Measurements from ENCODE around the gene CDH1.

Gene CDH1

DNA sequence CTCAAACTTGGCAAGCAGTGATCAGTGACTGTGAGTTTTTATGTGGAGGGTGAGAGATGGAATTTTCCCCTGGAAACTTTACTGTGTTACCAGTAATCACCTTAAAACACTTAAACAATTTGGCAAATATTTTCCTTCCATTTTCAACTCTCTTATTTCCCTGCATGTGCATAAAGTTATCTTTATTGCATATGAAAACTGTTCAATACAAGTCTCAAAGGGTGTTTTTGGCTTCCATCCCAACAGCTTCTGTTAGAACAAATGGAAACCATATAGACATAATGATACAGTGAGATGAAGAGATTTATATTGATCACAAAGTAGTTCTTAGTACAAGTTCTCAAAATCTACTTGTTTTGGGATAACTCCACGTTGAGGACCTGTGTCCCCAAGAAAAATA, 69.9 kb downstream of the CDH1 start:
- no peak overlapping the region for H3K27ac ChIP-seq
- TF ChIP-seq, protein P1, sequence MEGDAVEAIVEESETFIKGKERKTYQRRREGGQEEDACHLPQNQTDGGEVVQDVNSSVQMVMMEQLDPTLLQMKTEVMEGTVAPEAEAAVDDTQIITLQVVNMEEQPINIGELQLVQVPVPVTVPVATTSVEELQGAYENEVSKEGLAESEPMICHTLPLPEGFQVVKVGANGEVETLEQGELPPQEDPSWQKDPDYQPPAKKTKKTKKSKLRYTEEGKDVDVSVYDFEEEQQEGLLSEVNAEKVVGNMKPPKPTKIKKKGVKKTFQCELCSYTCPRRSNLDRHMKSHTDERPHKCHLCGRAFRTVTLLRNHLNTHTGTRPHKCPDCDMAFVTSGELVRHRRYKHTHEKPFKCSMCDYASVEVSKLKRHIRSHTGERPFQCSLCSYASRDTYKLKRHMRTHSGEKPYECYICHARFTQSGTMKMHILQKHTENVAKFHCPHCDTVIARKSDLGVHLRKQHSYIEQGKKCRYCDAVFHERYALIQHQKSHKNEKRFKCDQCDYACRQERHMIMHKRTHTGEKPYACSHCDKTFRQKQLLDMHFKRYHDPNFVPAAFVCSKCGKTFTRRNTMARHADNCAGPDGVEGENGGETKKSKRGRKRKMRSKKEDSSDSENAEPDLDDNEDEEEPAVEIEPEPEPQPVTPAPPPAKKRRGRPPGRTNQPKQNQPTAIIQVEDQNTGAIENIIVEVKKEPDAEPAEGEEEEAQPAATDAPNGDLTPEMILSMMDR (conservative IDR thresholded peaks at IDR 0.05): no peak
- no peak for TF ChIP-seq ZFX (IDR thresholded peaks at IDR 0.05)

DNA sequence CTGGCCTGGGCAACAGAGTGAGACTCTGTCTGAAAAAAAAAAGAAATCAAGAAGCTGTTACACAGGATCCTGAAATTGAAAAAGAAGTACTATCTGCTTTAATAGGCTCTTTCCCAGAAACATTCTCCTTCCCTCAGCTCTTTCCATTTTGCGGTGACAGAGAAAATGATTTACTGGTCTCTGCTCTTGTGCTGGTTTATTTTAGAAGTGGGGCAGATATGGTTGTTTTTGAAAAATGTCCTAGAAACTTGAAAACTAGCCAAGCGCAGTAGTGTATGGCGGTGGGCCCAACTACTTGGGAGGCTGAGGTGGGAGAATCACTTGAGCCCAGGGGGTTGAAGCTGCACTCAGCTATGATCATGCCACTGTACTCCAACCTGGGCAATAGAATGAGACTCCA, 77.4 kb downstream of the CDH1 start:
- no peak overlapping the region for H3K27ac ChIP-seq
- no peak for TF ChIP-seq ZFX (IDR thresholded peaks at IDR 0.05)
- TF ChIP-seq, protein P1 (conservative IDR thresholded peaks at IDR 0.05): no peak

DNA sequence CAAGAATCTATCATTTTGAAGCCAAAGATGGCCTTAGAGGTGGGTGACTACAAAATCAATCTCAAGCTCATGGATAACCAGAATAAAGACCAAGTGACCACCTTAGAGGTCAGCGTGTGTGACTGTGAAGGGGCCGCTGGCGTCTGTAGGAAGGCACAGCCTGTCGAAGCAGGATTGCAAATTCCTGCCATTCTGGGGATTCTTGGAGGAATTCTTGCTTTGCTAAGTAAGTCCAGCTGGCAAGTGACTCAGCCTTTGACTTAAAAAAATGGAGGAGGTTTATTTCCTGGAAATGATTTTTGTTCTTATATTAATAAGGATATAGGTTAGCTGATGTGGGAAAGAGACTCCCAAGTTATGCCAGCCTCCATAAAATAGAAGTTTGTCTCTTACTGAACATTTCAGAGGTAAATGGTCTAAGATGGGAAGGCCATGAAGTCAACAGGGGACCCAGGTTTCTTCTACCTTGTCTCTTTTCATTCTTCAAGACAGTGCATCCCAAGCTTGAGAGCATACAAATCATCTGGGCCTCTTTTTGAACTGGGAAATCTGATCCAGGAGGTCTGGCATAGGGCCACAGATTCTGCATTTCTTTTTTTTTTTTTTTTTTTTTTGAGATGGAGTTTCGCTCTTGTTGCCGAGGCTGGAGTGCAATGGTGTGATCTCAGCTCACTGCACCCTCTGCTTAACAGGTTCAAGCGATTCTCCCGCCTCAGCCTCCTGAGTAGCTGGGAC, 86.5 kb downstream of the CDH1 start:
- no peak overlapping the region for H3K27ac ChIP-seq
- no peak for TF ChIP-seq ZFX (IDR thresholded peaks at IDR 0.05)
- TF ChIP-seq, protein P1 (conservative IDR thresholded peaks at IDR 0.05): no peak

DNA sequence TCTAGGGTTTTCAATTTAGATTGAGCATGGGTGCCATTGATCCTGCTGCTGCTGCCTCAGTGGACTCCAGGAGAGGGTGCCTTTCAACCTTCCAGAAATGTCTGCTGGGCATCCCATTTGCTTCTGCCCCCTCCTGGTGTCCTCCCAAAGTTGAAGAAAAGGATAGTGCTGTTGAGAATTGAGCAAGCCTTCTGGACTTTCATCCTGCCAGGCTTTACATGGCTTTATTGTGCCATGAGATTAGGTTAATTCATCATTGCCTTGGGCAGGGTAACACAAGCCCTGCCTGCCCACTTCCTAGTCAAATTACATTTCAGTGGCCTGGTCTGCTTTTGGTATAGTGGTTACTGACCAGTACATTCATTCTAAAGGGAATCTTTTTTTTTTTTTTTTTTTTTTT, 88.3 kb downstream of the CDH1 start:
- no peak for TF ChIP-seq ZFX (IDR thresholded peaks at IDR 0.05)
- H3K27ac ChIP-seq: no peak overlapping the region

DNA sequence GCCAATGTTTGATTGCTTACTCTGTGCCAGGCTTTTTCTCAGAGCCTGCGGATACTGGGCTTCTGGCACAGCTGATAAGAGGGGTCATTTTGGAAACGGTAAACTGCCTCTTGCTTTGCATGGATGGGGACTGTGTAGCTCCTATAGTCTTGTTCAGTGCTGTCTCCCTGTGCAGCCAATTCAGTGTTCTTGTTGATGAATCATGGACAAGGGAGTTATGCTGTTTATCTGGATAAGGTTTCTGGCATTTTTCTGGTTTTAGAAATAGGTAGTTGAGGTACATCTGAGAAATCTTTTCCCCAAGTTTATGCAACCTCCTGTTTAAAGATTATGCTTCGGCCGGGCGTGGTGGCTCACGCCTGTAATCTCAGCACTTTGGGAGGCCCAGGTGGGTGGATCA, 89.6 kb downstream of the CDH1 start:
- TF ChIP-seq, protein P1 (conservative IDR thresholded peaks at IDR 0.05): no peak
- TF ChIP-seq ZFX (IDR thresholded peaks at IDR 0.05): no peak

DNA sequence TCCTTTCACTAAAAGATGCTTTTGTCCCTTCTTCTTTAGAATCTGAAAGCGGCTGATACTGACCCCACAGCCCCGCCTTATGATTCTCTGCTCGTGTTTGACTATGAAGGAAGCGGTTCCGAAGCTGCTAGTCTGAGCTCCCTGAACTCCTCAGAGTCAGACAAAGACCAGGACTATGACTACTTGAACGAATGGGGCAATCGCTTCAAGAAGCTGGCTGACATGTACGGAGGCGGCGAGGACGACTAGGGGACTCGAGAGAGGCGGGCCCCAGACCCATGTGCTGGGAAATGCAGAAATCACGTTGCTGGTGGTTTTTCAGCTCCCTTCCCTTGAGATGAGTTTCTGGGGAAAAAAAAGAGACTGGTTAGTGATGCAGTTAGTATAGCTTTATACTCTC, 96.2 kb downstream of the CDH1 start:
- H3K27ac ChIP-seq: no peak overlapping the region
- TF ChIP-seq, protein P1 (conservative IDR thresholded peaks at IDR 0.05): no peak

More for the DNA sequence above, 89.6 kb downstream of the CDH1 start:
- H3K27ac ChIP-seq: no peak overlapping the region

DNA sequence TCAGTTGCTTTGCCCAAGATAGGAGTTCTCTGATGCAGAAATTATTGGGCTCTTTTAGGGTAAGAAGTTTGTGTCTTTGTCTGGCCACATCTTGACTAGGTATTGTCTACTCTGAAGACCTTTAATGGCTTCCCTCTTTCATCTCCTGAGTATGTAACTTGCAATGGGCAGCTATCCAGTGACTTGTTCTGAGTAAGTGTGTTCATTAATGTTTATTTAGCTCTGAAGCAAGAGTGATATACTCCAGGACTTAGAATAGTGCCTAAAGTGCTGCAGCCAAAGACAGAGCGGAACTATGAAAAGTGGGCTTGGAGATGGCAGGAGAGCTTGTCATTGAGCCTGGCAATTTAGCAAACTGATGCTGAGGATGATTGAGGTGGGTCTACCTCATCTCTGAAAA, 97.5 kb downstream of the CDH1 start:
- H3K27ac ChIP-seq: peak overlapping the region; percentile 21
- TF ChIP-seq, protein P1 (conservative IDR thresholded peaks at IDR 0.05): no peak
- no peak for TF ChIP-seq ZFX (IDR thresholded peaks at IDR 0.05)

DNA sequence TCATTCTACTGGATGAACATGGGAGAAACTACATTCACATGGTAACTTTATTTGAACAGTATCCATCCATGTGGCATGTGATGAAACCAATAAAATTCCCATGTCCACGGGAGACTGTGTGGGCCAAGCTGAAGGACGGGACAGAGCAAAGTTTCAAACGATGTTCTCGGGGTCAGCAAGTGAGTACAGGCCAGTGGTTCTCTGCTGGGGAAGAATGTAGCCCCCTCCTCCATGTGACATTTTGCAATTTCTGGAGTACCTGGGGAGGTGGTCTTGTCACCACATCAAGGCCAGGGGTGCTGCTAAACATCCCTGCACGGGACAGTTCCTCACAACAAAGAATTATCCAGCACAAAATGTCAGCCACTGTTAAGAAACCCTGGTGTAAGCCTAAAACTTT, 98.9 kb downstream of the CDH1 start:
- TF ChIP-seq, protein P1 (conservative IDR thresholded peaks at IDR 0.05): no peak
- TF ChIP-seq ZFX (IDR thresholded peaks at IDR 0.05): no peak

More for the DNA sequence above, 98.9 kb downstream of the CDH1 start:
- no peak overlapping the region for H3K27ac ChIP-seq

Data from C4-2B (cell line).